ENCODE measurements around the gene DPY30. TPM values are rescaled to one million over a fixed set of nuclear protein-coding genes. Genes with fewer than 3 reads are reported as not detected.
A peak's percentile ranks its signal among the peaks of the same experiment; 100 is the strongest.

The DPY30 gene
- total and polyA plus RNA-seq, 8 donors, result 5.3 to 127 (median 54.0) TPM

DNA sequence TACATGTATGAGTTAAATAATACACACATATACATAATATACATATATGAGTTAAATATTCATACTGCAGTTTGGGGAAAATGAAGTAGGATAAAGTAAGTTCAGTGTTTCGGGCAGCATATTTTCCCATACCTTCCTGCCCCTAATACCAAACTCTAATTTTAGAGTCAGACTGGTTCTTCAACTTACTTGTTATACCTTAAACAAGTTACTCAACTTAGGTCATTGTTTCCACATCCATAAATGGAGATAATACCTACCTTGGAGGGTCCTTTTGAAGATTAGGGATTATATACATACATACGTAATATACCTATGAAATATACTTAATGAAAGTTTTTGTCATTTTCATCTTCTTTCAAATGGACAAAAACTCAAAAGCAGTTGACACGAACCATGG, 37.2 kb downstream of the DPY30 start:
- 62 to 78% (median 71%) methylated on average over 3 of the region's 3 CpGs for WGBS, 5 donors
- DNase-seq, result peak in 1 of 2 donors; percentile 39
- Histone ChIP-seq H3K36me3 (no peaks in the 10 kb centered on the region), H3K27me3 (no peaks in the 10 kb centered on the region), H3K27ac (no peak overlapping the region), H3K4me1 (peaks cover 0 to 44% (median 27%) of the 10 kb centered on the region in 4 donors), H3K4me3 (no peak overlapping the region), H3K9me3 (no peaks in the 10 kb centered on the region)
- intact Hi-C loops (cut with DNase I; ENCODE audit: low total_unique reads), result no loop called here
- TF ChIP-seq POLR2A (IDR thresholded peaks at IDR 0.05) (no peak), CTCF (IDR thresholded peaks at IDR 0.05) (no peak), EP300 (IDR thresholded peaks at IDR 0.05) (no peak), POLR2AphosphoS5 (IDR thresholded peaks at IDR 0.05) (no peak)

- intact Hi-C loops (cut with DNase I; ENCODE audit: low total_unique reads), result no loop called here
- no peak for TF ChIP-seq EP300 (IDR thresholded peaks at IDR 0.05)
- no peak for TF ChIP-seq CTCF (IDR thresholded peaks at IDR 0.05)
- TF ChIP-seq POLR2A (IDR thresholded peaks at IDR 0.05), result no peak
- TF ChIP-seq POLR2AphosphoS5 (IDR thresholded peaks at IDR 0.05), result no peak
- Histone ChIP-seq H3K4me3 (no peak overlapping the region), H3K27me3 (no peaks in the 10 kb centered on the region), H3K36me3 (no peaks in the 10 kb centered on the region), H3K9me3 (no peaks in the 10 kb centered on the region), H3K27ac (no peak overlapping the region), H3K4me1 (peaks cover 0 to 23% (median 14%) of the 10 kb centered on the region in 4 donors)
- DNase-seq, result no peak
- WGBS, 5 donors, result 91 to 100% (median 98%) methylated on average over 3 to 4 of the region's 4 CpGs
Measured at GRCh38 chr2:31999438-31999837, 40.2 kb downstream of the DPY30 start.

GRCh38 chr2:31998731-31999383, 40.7 kb downstream of the DPY30 start:
- Histone ChIP-seq H3K27ac (no peak overlapping the region), H3K4me3 (no peak overlapping the region), H3K9me3 (no peaks in the 10 kb centered on the region), H3K27me3 (no peaks in the 10 kb centered on the region), H3K4me1 (peaks cover 0 to 23% (median 11%) of the 10 kb centered on the region in 4 donors), H3K36me3 (no peaks in the 10 kb centered on the region)
- no peak for DNase-seq
- TF ChIP-seq EP300 (IDR thresholded peaks at IDR 0.05) (no peak), POLR2AphosphoS5 (IDR thresholded peaks at IDR 0.05) (no peak), POLR2A (IDR thresholded peaks at IDR 0.05) (no peak), CTCF (IDR thresholded peaks at IDR 0.05) (no peak)
- intact Hi-C loops (cut with DNase I; ENCODE audit: low total_unique reads), result no loop called here
- 91 to 98% (median 96%) methylated on average over 4 of the region's 4 CpGs for WGBS, 5 donors

- H3K27ac ChIP-seq, result no peak overlapping the region
- H3K36me3 ChIP-seq, result no peaks in the 10 kb centered on the region
- H3K4me3 ChIP-seq, result no peak overlapping the region
- 70 to 79% (median 74%) methylated on average over 3 of the region's 3 CpGs for WGBS, 5 donors
- H3K27me3 ChIP-seq, result no peaks in the 10 kb centered on the region
- intact Hi-C loops (cut with DNase I; ENCODE audit: low total_unique reads), result no loop called here
- no peak for DNase-seq
- no peaks in the 10 kb centered on the region for H3K9me3 ChIP-seq
- no peak for TF ChIP-seq EP300 (IDR thresholded peaks at IDR 0.05)
- no peak for TF ChIP-seq CTCF (IDR thresholded peaks at IDR 0.05)
- no peak for TF ChIP-seq POLR2A (IDR thresholded peaks at IDR 0.05)
- no peak for TF ChIP-seq POLR2AphosphoS5 (IDR thresholded peaks at IDR 0.05)
- peaks cover 0 to 15% (median 10%) of the 10 kb centered on the region in 4 donors for H3K4me1 ChIP-seq
Measured at GRCh38 chr2:31997653-31998052, 42.0 kb downstream of the DPY30 start.
